Naive thymus-derived CD4-positive, alpha-beta T cell (primary cell): Measurements from ENCODE around the gene ATXN7L1. TPM values are rescaled to one million over a fixed set of nuclear protein-coding genes. Genes with fewer than 3 reads are reported as not detected.

Source experiments
- ATAC-seq: fragments of 150-1000 bp; cut with Tn5 transposase; 2 replicates; pipeline ENCODE4 v1.10.0; 2021; ENCODE audit warnings: mild to moderate bottlenecking, moderate library complexity
- CTCF ChIA-PET: fragments of 350-600 bp; sonication (Branson Sonifier 250); formaldehyde crosslinking; loops from one replicate; lab custom pipeline; 2021; ENCODE audit warnings: antibody characterized with exemption; lab: Charles Lee
- POLR2A ChIA-PET: fragments of 350-600 bp; sonication (Branson Sonifier 250); formaldehyde crosslinking; loops from one replicate; lab custom pipeline; 2021; ENCODE audit warnings: antibody characterized with exemption, inconsistent platforms; lab: Charles Lee
- DNase-seq, 9 donors: peaks; one replicate each; pipeline versions ENCODE4 v3.0.0 to v3.0.0-alpha.2; 2020 to 2022; ENCODE audit warnings: mixed read lengths in 1 of 9
- H3K27ac ChIP-seq: one replicate; pipeline ENCODE4 v1.7.0; 2013; ENCODE audit warnings: mild to moderate bottlenecking, low read depth, low read length, moderate library complexity
- H3K27me3 ChIP-seq, 2 donors: one replicate each; pipeline ENCODE4 v1.7.0; 2013; ENCODE audit warnings: low read length in 2 of 2, mild to moderate bottlenecking in 2 of 2, moderate library complexity in 2 of 2; ENCODE audit not compliant: control insufficient read depth in 2 of 2, insufficient read depth in 2 of 2
- H3K36me3 ChIP-seq, 3 experiments: 1 replicate in 2 of 3; 2 replicates in 1 of 3; pipeline ENCODE4 v1.7.0; 2013; ENCODE audit warnings: low read length in 3 of 3, mild to moderate bottlenecking in 3 of 3, moderate library complexity in 1 of 3; ENCODE audit not compliant: insufficient read depth in 3 of 3, control insufficient read depth in 2 of 3
- H3K4me1 ChIP-seq, 2 donors: one replicate each; pipeline ENCODE4 v1.7.0; 2013; ENCODE audit warnings: low read length in 2 of 2, mild to moderate bottlenecking in 2 of 2, moderate library complexity in 1 of 2; ENCODE audit not compliant: control insufficient read depth in 2 of 2, insufficient read depth in 2 of 2
- H3K4me3 ChIP-seq: 2 replicates; pipeline ENCODE4 v1.7.0; 2013; ENCODE audit warnings: mild to moderate bottlenecking, low read length
- H3K9me3 ChIP-seq, 3 experiments: 1 replicate in 2 of 3; 2 replicates in 1 of 3; pipeline ENCODE4 v1.7.0; 2013; ENCODE audit warnings: low read length in 3 of 3; ENCODE audit not compliant: control insufficient read depth in 2 of 3
- H3K27ac Mint-ChIP-seq, 9 donors: one replicate each; pipeline ENCODE4 v1.8.0; 2020 to 2022; ENCODE audit warnings: mixed read lengths in 9 of 9, mild to moderate bottlenecking in 8 of 9, moderate library complexity in 5 of 9, inconsistent platforms in 2 of 9
- H3K27me3 Mint-ChIP-seq, 5 donors: one replicate each; pipeline ENCODE4 v1.8.0; 2021 to 2022; ENCODE audit warnings: mixed read lengths in 5 of 5, mild to moderate bottlenecking in 1 of 5
- H3K36me3 Mint-ChIP-seq, 5 donors: one replicate each; pipeline ENCODE4 v1.8.0; 2020 to 2022; ENCODE audit warnings: mixed read lengths in 5 of 5, mild to moderate bottlenecking in 3 of 5, inconsistent platforms in 1 of 5
- H3K4me1 Mint-ChIP-seq, 7 donors: one replicate each; pipeline ENCODE4 v1.8.0; 2020 to 2022; ENCODE audit warnings: mixed read lengths in 7 of 7, mild to moderate bottlenecking in 3 of 7, inconsistent platforms in 1 of 7
- H3K4me3 Mint-ChIP-seq, 10 donors: one replicate each; pipeline ENCODE4 v1.8.0; 2020 to 2022; ENCODE audit warnings: mild to moderate bottlenecking in 10 of 10, mixed read lengths in 10 of 10, moderate library complexity in 6 of 10, inconsistent platforms in 2 of 10
- H3K9me3 Mint-ChIP-seq, 11 donors: one replicate each; pipeline ENCODE4 v1.8.0; 2020 to 2022; ENCODE audit warnings: mixed read lengths in 11 of 11, mild to moderate bottlenecking in 4 of 11, inconsistent platforms in 1 of 11, moderate library complexity in 1 of 11
- intact Hi-C, 2 donors: fragments of 100-400 bp; cut with micrococcal nuclease; formaldehyde crosslinking; loops; one replicate each; pipeline ENCODE4 v1.15.1; 2023
- polyA plus RNA-seq, 2 donors: library from polyadenylated mRNA; unstranded; fragments of 300-500 nt; fragmentation: Illumina TruSeq; gene quantifications; one replicate each; pipeline ENCODE4 v1.2.3, GENCODE V29; 2021
- total RNA-seq, 6 experiments: library from RNA in 5 of 6; stranded (reverse) in 5 of 6; gene quantifications; 1 replicate in 5 of 6; 2 replicates in 1 of 6; pipeline ENCODE4 v1.2.3 and lab custom pipeline; 2021 to 2026

Gene ATXN7L1
- total and polyA plus RNA-seq, 7 experiments from 2014 or later, result 18.5 to 52.4 (median 39.5) TPM

GRCh38 chr7:105816266-105816843 is 60.0 kb downstream of the ATXN7L1 start:
- peak; percentile 36 for ATAC-seq
- Histone ChIP-seq H3K4me3 (no peak overlapping the region), H3K9me3 (no peaks in the 10 kb centered on the region), H3K27ac (no peak overlapping the region), H3K36me3 (no peaks in the 10 kb centered on the region), H3K4me1 (no peaks in the 10 kb centered on the region), H3K27me3 (no peaks in the 10 kb centered on the region)
- intact Hi-C loops, result no loop called here
- Mint-ChIP-seq H3K9me3 (no peaks in the 10 kb centered on the region), H3K27ac (peak overlapping the region in 5 of 9 donors; percentile 18 to 65 (median 56)), H3K4me3 (no peak overlapping the region), H3K36me3 (peaks cover 0 to 26% (median 16%) of the 10 kb centered on the region in 5 donors), H3K27me3 (peaks cover 0 to 23% (median 0%) of the 10 kb centered on the region in 5 donors), H3K4me1 (peaks cover 7 to 34% (median 24%) of the 10 kb centered on the region in 7 donors)
- DNase-seq, result no peak
- ChIA-PET POLR2A (no interaction called here), CTCF (no interaction called here)

- ATAC-seq, result no peak
- no peak overlapping the region for H3K4me3 ChIP-seq
- Mint-ChIP-seq H3K36me3 (peaks cover 0 to 25% (median 13%) of the 10 kb centered on the region in 5 donors), H3K27me3 (peaks cover 0 to 23% (median 0%) of the 10 kb centered on the region in 5 donors), H3K4me3 (no peak overlapping the region), H3K27ac (peak overlapping the region in 3 of 9 donors; percentile 32 to 60 (median 56)), H3K4me1 (peaks cover 10 to 38% (median 27%) of the 10 kb centered on the region in 7 donors), H3K9me3 (no peaks in the 10 kb centered on the region)
- no peaks in the 10 kb centered on the region for H3K27me3 ChIP-seq
- ChIA-PET CTCF (no interaction called here), POLR2A (no interaction called here)
- intact Hi-C loops, result no loop called here
- H3K27ac ChIP-seq, result no peak overlapping the region
- DNase-seq, result no peak
- peaks cover 0 to under 1% of the 10 kb centered on the region in 2 donors for H3K4me1 ChIP-seq
- H3K9me3 ChIP-seq, result no peaks in the 10 kb centered on the region
- no peaks in the 10 kb centered on the region for H3K36me3 ChIP-seq
These were observed 60.8 kb downstream of the ATXN7L1 start for GRCh38 chr7:105815576-105815975.

- ATAC-seq, result no peak
- POLR2A ChIA-PET, result no interaction called here
These were observed 61.9 kb downstream of the ATXN7L1 start for GRCh38 chr7:105814481-105814880.

GRCh38 chr7:105811189-105811847 is 65.1 kb downstream of the ATXN7L1 start:
- H3K27ac ChIP-seq, result no peak overlapping the region
- H3K27me3 ChIP-seq, result no peaks in the 10 kb centered on the region
- Mint-ChIP-seq H3K4me3 (no peak overlapping the region), H3K9me3 (peaks cover 0 to 1% (median 0%) of the 10 kb centered on the region in 11 donors), H3K27me3 (peaks cover 0 to 19% (median 0%) of the 10 kb centered on the region in 5 donors), H3K4me1 (peaks cover 45 to 65% (median 59%) of the 10 kb centered on the region in 7 donors), H3K36me3 (peaks cover 0 to 21% (median 11%) of the 10 kb centered on the region in 5 donors), H3K27ac (peak overlapping the region in 4 of 9 donors; percentile 10 to 73 (median 28))
- ATAC-seq (no peak), DNase-seq (no peak)
- peaks cover 33 to 43% of the 10 kb centered on the region in 2 donors for H3K4me1 ChIP-seq
- no peaks in the 10 kb centered on the region for H3K9me3 ChIP-seq
- CTCF ChIA-PET, result no interaction called here
- H3K36me3 ChIP-seq, result no peaks in the 10 kb centered on the region
- intact Hi-C loops, result no loop called here
- POLR2A ChIA-PET, result interaction anchor here (0.6 to 2.0 kb wide), 3 partner anchors 37 to 796 kb away, joined by 3 to 4 read pairs (median 3); no protein-coding TSS in a partner anchor
- H3K4me3 ChIP-seq, result no peak overlapping the region

More at GRCh38 chr7:105814481-105814880, 61.9 kb downstream of the ATXN7L1 start:
- Mint-ChIP-seq H3K27ac (peak overlapping the region in 4 of 9 donors; percentile 11 to 63 (median 36)), H3K4me1 (peaks cover 19 to 45% (median 36%) of the 10 kb centered on the region in 7 donors), H3K4me3 (no peak overlapping the region), H3K36me3 (peaks cover 0 to 18% (median 12%) of the 10 kb centered on the region in 5 donors), H3K9me3 (peaks cover 0 to 1% (median 0%) of the 10 kb centered on the region in 11 donors), H3K27me3 (peaks cover 0 to 23% (median 0%) of the 10 kb centered on the region in 5 donors)
- no peak for DNase-seq
- H3K4me3 ChIP-seq, result no peak overlapping the region
- CTCF ChIA-PET, result interaction anchor here (0.6 kb wide), 1 partner anchor 16 kb away, joined by 3 read pairs; no protein-coding TSS in a partner anchor
- H3K27me3 ChIP-seq, result no peaks in the 10 kb centered on the region
- no peaks in the 10 kb centered on the region for H3K9me3 ChIP-seq
- H3K36me3 ChIP-seq, result no peaks in the 10 kb centered on the region
- H3K27ac ChIP-seq, result no peak overlapping the region
- intact Hi-C loops, result no loop called here
- peaks cover 4 to 12% of the 10 kb centered on the region in 2 donors for H3K4me1 ChIP-seq

GRCh38 chr7:105810556-105810955 is 65.8 kb downstream of the ATXN7L1 start:
- peaks cover 0 to 21% (median 11%) of the 10 kb centered on the region in 5 donors for H3K36me3 Mint-ChIP-seq
- no peaks in the 10 kb centered on the region for H3K36me3 ChIP-seq
- H3K27me3 ChIP-seq, result no peaks in the 10 kb centered on the region
- H3K27ac ChIP-seq, result no peak overlapping the region
- CTCF ChIA-PET, result no interaction called here
- no peak overlapping the region for H3K4me3 ChIP-seq
- no peaks in the 10 kb centered on the region for H3K9me3 ChIP-seq
- H3K4me1 ChIP-seq, result peaks cover 33 to 50% of the 10 kb centered on the region in 2 donors
- POLR2A ChIA-PET, result interaction anchor here (1.4 to 2.0 kb wide), 2 partner anchors 37 to 39 kb away, joined by 3 to 4 read pairs; no protein-coding TSS in a partner anchor
- H3K27ac Mint-ChIP-seq, result peak overlapping the region in 7 of 9 donors; percentile 10 to 93 (median 56)
- peaks cover 0 to 12% (median 0%) of the 10 kb centered on the region in 5 donors for H3K27me3 Mint-ChIP-seq
- ATAC-seq, result no peak
- H3K9me3 Mint-ChIP-seq, result peaks cover 0 to 1% (median 0%) of the 10 kb centered on the region in 11 donors
- intact Hi-C loops, result no loop called here
- H3K4me1 Mint-ChIP-seq, result peaks cover 49 to 72% (median 61%) of the 10 kb centered on the region in 7 donors
- peak overlapping the region in 1 of 10 donors; percentile 33 for H3K4me3 Mint-ChIP-seq
- no peak for DNase-seq
